B cell (primary cell): Measurements from ENCODE around the gene DDX23. TPM values are rescaled to one million over a fixed set of nuclear protein-coding genes. Genes with fewer than 3 reads are reported as not detected.

Source experiments
- ATAC-seq: fragments of 200-7000 bp; cut with Tn5 transposase; one replicate; pipeline ENCODE4 v1.10.0; 2021; ENCODE audit warnings: low read depth, mild to moderate bottlenecking, moderate number of reproducible peaks, moderate library complexity
- CTCF ChIA-PET: fragments of 350-600 bp; sonication (Branson Sonifier 250); formaldehyde crosslinking; loops from one replicate; lab custom pipeline; 2021; ENCODE audit warnings: antibody characterized with exemption, inconsistent platforms; lab: Charles Lee
- POLR2A ChIA-PET: fragments of 350-600 bp; sonication (Branson Sonifier 250); formaldehyde crosslinking; loops from one replicate; lab custom pipeline; 2021; ENCODE audit warnings: antibody characterized with exemption; lab: Charles Lee
- DNase-seq: peaks from one replicate; pipeline ENCODE4 v3.0.0; 2013
- H2AFZ ChIP-seq: 2 replicates; pipeline ENCODE4 v1.6.1; 2012; ENCODE audit warnings: mild to moderate bottlenecking, low read depth, low read length; ENCODE audit not compliant: insufficient read depth, poor library complexity, severe bottlenecking
- H3K27ac ChIP-seq, 2 donors: 1 replicate in 1 of 2; 2 replicates in 1 of 2; pipeline ENCODE4 v1.5.1; 2012 to 2013; ENCODE audit warnings: low read length in 2 of 2, mild to moderate bottlenecking in 2 of 2, moderate library complexity in 1 of 2
- H3K27me3 ChIP-seq, 4 experiments: fragments of 200-600 bp in 1 of 4; sonication (generic) in 1 of 4; replicated peaks in 1 of 4; 1 replicate in 2 of 4; 2 replicates in 2 of 4; pipeline versions ENCODE4 v1.6.1 to v1.7.0; 2013 to 2016; ENCODE audit warnings: low read length in 3 of 4, mild to moderate bottlenecking in 2 of 4, mixed read lengths in 1 of 4, moderate library complexity in 1 of 4; ENCODE audit not compliant: insufficient read depth in 4 of 4, control insufficient read depth in 3 of 4; ENCODE audit errors: control extremely low read depth in 1 of 4
- H3K36me3 ChIP-seq, 2 experiments: replicated peaks in 1 of 2; 1 replicate in 1 of 2; 2 replicates in 1 of 2; pipeline versions ENCODE4 v1.6.1 to v1.7.1; 2013; ENCODE audit warnings: low read length in 1 of 2; ENCODE audit not compliant: insufficient read depth in 2 of 2, control insufficient read depth in 1 of 2; ENCODE audit errors: control extremely low read depth in 1 of 2, extremely low read depth in 1 of 2
- H3K4me1 ChIP-seq, 2 donors: fragments of 200-600 bp in 1 of 2; sonication (generic) in 1 of 2; 1 replicate in 1 of 2; 2 replicates in 1 of 2; pipeline versions ENCODE4 v1.5.1 to v1.6.1; 2013 to 2017; ENCODE audit warnings: low read length in 2 of 2; ENCODE audit not compliant: control insufficient read depth in 2 of 2, insufficient read depth in 2 of 2
- H3K4me2 ChIP-seq: replicated peaks from 2 replicates; pipeline ENCODE3; 2012; ENCODE audit warnings: mild to moderate bottlenecking, low read depth, low read length; ENCODE audit not compliant: poor library complexity, severe bottlenecking
- H3K4me3 ChIP-seq, 5 experiments: fragments of 200-600 bp in 1 of 5; sonication (generic) in 1 of 5; 1 replicate in 3 of 5; 2 replicates in 2 of 5; pipeline versions ENCODE4 v1.5.1 to v1.7.0; 2011 to 2016; ENCODE audit warnings: low read length in 4 of 5, mild to moderate bottlenecking in 4 of 5, low read depth in 2 of 5, control low read depth in 1 of 5, moderate library complexity in 1 of 5; ENCODE audit not compliant: insufficient read depth in 1 of 5; ENCODE audit errors: control extremely low read depth in 1 of 5, extremely low read depth in 1 of 5
- H3K79me2 ChIP-seq: fragments of 200-600 bp; sonication (generic); one replicate; pipeline ENCODE4 v1.6.0; 2016; ENCODE audit warnings: low read length; ENCODE audit not compliant: control insufficient read depth, insufficient read depth
- H3K9ac ChIP-seq: fragments of 200-600 bp; sonication (generic); 2 replicates; pipeline ENCODE4 v1.6.1; 2017; ENCODE audit warnings: mild to moderate bottlenecking, low read length, moderate library complexity
- H3K9me3 ChIP-seq, 3 donors: one replicate each; pipeline versions ENCODE4 v1.6.1 to v1.7.1; 2013; ENCODE audit warnings: low read length in 2 of 3; ENCODE audit not compliant: control insufficient read depth in 2 of 3, insufficient read depth in 1 of 3; ENCODE audit errors: control extremely low read depth in 1 of 3
- H4K20me1 ChIP-seq: 2 replicates; pipeline ENCODE4 v1.6.0; 2012; ENCODE audit warnings: mild to moderate bottlenecking, low read length; ENCODE audit not compliant: insufficient read depth, control insufficient read depth, poor library complexity, severe bottlenecking
- H3K27ac Mint-ChIP-seq: one replicate; pipeline ENCODE4 v1.8.0; 2021; ENCODE audit warnings: mixed read lengths
- H3K27me3 Mint-ChIP-seq: one replicate; pipeline ENCODE4 v1.8.0; 2021; ENCODE audit warnings: mixed read lengths
- H3K4me1 Mint-ChIP-seq: one replicate; pipeline ENCODE4 v1.8.0; 2021; ENCODE audit warnings: mixed read lengths
- H3K4me3 Mint-ChIP-seq: one replicate; pipeline ENCODE4 v1.8.0; 2021; ENCODE audit warnings: mixed read lengths
- H3K9me3 Mint-ChIP-seq: one replicate; pipeline ENCODE4 v1.8.0; 2022; ENCODE audit warnings: mixed read lengths; ENCODE audit not compliant: insufficient read depth
- EZH2 ChIP-seq: IDR thresholded peaks from 2 replicates; pipeline ENCODE4 v1.6.1; 2012; ENCODE audit warnings: borderline replicate concordance, low read depth, mild to moderate bottlenecking, moderate library complexity, low read length; ENCODE audit not compliant: insufficient read depth, poor library complexity, severe bottlenecking
- WGBS: methylation state at CpG from one replicate; pipeline ENCODE4 v1.1.5; 2013; ENCODE audit warnings: missing lambda C conversion rate; ENCODE audit not compliant: insufficient coverage; 5-methylcytosine and 5-hydroxymethylcytosine counted together
- intact Hi-C: fragments of 100-400 bp; cut with micrococcal nuclease; formaldehyde crosslinking; loops from one replicate; pipeline ENCODE4 v1.10.0; 2022
- polyA plus RNA-seq: library from polyadenylated mRNA; depleted of rRNA; stranded (reverse); fragments of >200 nt; gene quantifications from 2 replicates; pipeline ENCODE4 v1.2.3, GENCODE V29; 2012
- total RNA-seq, 2 donors: library from RNA; stranded (reverse); fragments of 120-200 nt in 1 of 2; gene quantifications; 1 replicate in 1 of 2; 2 replicates in 1 of 2; pipeline versions ENCODE4 v1.2.3 to v1.2.4, GENCODE V29; 2013 to 2022
- TF ChIP-seq, protein P1 (sequence below): fragments of 200-600 bp; IDR thresholded peaks from one replicate; pipeline ENCODE4 v1.8.0; 2022; ENCODE audit warnings: antibody characterized with exemption, mild to moderate bottlenecking

Gene DDX23
- total and polyA plus RNA-seq, 2 donors (not counting 1 experiment from before 2014, with no cell fraction given), result 76.1 to 135 TPM

DNA sequence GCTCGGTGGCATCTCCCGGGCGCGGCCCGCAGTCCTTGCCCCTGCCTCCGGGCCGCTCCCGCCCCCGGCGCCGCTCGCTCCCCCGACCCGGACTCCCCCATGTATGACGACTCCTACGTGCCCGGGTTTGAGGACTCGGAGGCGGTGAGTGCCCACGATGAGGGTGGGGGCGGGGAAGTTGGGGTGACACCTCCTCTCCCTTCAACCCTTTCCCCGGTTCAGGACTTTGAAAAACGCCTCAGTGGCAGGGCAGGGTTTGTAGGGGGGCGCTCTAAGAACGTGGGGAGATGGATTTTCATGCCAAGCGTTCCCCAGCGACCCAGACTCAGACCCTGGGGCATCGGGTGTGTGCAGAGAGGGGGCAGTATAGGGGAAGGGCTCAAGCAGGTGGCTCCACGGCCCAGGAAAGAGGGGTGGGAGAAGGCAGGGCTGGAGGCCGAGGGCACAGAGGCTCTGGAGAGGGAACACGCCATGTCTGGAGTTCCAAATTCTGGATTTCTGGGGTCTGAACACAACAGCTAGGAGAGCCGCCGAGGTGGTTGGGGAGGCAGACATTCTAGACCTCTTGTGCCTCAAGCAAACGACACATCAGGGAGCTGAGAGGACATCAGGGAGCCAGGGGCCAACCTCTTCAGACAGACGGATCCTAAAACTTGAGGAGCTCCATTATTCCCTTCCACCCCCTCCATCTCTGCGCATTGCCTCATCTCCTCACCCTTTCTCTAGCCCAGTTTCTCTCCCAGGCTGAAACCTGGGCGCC lies 33.0 kb downstream of the DDX23 start:
- peak overlapping the region; percentile 56 for H3K27ac Mint-ChIP-seq
- Histone ChIP-seq H3K79me2 (no peaks in the 10 kb centered on the region), H4K20me1 (peaks cover 13% of the 10 kb centered on the region), H3K36me3 (no peaks in the 10 kb centered on the region), H3K4me1 (peaks cover 26 to 33% of the 10 kb centered on the region in 2 donors), H3K27ac (no peak overlapping the region), H3K4me2 (peak overlapping the region; percentile 100), H3K9ac (peak overlapping the region; percentile 81), H3K4me3 (peak overlapping the region in 4 of 5 experiments; percentile 55 to 93 (median 64)), H2AFZ (peak overlapping the region; percentile 100), H3K9me3 (no peaks in the 10 kb centered on the region), H3K27me3 (peaks cover 0 to 31% (median 16%) of the 10 kb centered on the region in 4 experiments)
- ChIA-PET POLR2A (interaction anchor here (0.6 kb wide), 1 partner anchor 553 kb away, joined by 4 read pairs; no protein-coding TSS in a partner anchor), CTCF (interaction anchor here (1.0 to 1.5 kb wide), 3 partner anchors 9 to 15 kb away, joined by 3 to 4 read pairs (median 3); no protein-coding TSS in a partner anchor)
- WGBS, result 35% methylated on average over 19 of the region's 37 CpGs
- peak overlapping the region; percentile 87 for H3K4me3 Mint-ChIP-seq
- H3K4me1 Mint-ChIP-seq, result peaks cover 26% of the 10 kb centered on the region
- H3K9me3 Mint-ChIP-seq, result no peaks in the 10 kb centered on the region
- DNase-seq (peak; percentile 52), ATAC-seq (peak; percentile 4)
- intact Hi-C loops, result no loop called here
- peaks cover 12% of the 10 kb centered on the region for H3K27me3 Mint-ChIP-seq
- TF ChIP-seq, protein P1, sequence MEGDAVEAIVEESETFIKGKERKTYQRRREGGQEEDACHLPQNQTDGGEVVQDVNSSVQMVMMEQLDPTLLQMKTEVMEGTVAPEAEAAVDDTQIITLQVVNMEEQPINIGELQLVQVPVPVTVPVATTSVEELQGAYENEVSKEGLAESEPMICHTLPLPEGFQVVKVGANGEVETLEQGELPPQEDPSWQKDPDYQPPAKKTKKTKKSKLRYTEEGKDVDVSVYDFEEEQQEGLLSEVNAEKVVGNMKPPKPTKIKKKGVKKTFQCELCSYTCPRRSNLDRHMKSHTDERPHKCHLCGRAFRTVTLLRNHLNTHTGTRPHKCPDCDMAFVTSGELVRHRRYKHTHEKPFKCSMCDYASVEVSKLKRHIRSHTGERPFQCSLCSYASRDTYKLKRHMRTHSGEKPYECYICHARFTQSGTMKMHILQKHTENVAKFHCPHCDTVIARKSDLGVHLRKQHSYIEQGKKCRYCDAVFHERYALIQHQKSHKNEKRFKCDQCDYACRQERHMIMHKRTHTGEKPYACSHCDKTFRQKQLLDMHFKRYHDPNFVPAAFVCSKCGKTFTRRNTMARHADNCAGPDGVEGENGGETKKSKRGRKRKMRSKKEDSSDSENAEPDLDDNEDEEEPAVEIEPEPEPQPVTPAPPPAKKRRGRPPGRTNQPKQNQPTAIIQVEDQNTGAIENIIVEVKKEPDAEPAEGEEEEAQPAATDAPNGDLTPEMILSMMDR, result peak; percentile 32
- no peak for TF ChIP-seq EZH2
